Measurements from ENCODE around the gene IVD.

IVD gene

GRCh38 chr15:40470423-40471104, 65.0 kb downstream of the IVD start, which contains the start of gene CHST14:
CHST14 (plus strand) TSS chr15:40470984; CDS start chr15:40471214, 230 bp downstream.
- TF ChIP-seq CTCF (IDR thresholded peaks at IDR 0.05; ENCODE audit: low read depth, low read length): no peak
- peak within 1 kb of the TSS; percentile 76 for H3K4me3 ChIP-seq (ENCODE audit: low read depth, low read length)
